Heart left ventricle (tissue), 13 donors: ENCODE measurements around the gene NOTCH4.
"Not testable (repeated sequence)": the region's sequence is repeated elsewhere in the genome, so short reads cannot be mapped to it uniquely, and the experiment has no call there.

Source experiments
- CTCF ChIP-seq, 12 donors: fragments of 200-600 bp; sonication (generic) in 4 of 12; IDR thresholded peaks; one replicate each; pipeline versions ENCODE4 v1.5.0 to v1.8.0; 2018 to 2022; ENCODE audit warnings: antibody characterized with exemption in 12 of 12, mild to moderate bottlenecking in 5 of 12
- POLR2A ChIP-seq, 2 donors: fragments of 450-650 bp; IDR thresholded peaks; one replicate each; pipeline ENCODE4 v1.6.1; 2017; ENCODE audit warnings: antibody characterized with exemption in 2 of 2, mild to moderate bottlenecking in 2 of 2, moderate library complexity in 2 of 2
- donor health status: ischemic (EF 13 %, LVEDD 7.1; RV severe dilation, severe dysfunction).
- donor health status: DM: no; HTN: yes; CAD: no.
- donor health status: DM: no; HTN: no; CAD: no.
- donor health status: ischemic (EF 25% LVEDD 6.9; RV normal size, moderate dysfunction).
- donor health status: ischemic (EF 25% LVEDD 5.7; RV mildly dilated, moderate dysfunction).
- donor health status: ischemic (EF 35%, LVEDD 5.7; RV mildly dilated, moderate dysfunction).
- donor health status: nonischemic (EF 11% LVEDD 7.7; RV severe dilation, severe dysfunction).
- donor health status: DM: yes; HTN: yes; CAD: no.
- donor health status: PGD.
- donor health status: ischemic (EF 29% LVEDD 5.4; RV normal size, mild dysfunction).
- donor health status: nonischemic (EF 23%, LVEDD 6.1; RV moderate dilation, normal function).

- not testable (repeated sequence) for TF ChIP-seq CTCF, POLR2A (IDR thresholded peaks at IDR 0.05)
Observed at GRCh38 chr6:32211432-32211831, 12.4 kb downstream of the NOTCH4 start.
